ENCODE measurements around the gene CEP63.

CEP63 gene

DNA sequence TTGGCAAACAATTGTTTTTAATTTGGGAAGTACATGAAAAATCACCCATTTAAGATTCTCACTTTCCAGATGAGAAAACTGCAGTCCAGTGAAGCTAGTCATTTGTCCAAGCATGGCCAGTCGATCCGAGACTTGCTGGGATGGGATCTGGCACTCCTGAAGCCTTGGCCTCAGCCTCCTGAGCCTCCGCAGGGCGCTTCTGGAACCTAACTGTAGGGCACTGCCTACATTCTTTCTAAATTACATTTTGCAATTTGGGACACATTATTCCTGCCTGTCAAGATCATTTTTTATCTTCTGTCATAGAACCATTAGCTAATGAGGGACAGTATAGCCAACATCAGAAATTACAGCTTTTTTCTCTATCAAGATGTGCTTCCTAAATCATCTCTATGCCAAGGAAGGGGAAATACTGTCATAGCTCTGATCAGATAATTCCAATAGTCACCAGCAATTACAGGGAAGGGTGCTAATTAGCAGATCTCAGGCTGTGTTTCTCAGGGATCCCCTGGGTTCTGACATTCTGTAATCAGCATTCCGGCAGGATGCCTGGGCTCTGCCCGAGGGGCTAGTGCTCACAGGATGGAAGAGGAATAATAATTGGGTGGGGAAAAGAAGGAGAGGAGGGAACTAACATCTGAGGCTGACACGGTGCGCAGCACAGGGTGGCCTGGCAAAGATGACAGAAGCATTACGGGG, 28.3 kb upstream of the CEP63 start:
- no peak for DNase-seq (ENCODE audit: extremely low spot score)
- POLR2A ChIA-PET: no interaction called here
- TF ChIP-seq, protein P1, sequence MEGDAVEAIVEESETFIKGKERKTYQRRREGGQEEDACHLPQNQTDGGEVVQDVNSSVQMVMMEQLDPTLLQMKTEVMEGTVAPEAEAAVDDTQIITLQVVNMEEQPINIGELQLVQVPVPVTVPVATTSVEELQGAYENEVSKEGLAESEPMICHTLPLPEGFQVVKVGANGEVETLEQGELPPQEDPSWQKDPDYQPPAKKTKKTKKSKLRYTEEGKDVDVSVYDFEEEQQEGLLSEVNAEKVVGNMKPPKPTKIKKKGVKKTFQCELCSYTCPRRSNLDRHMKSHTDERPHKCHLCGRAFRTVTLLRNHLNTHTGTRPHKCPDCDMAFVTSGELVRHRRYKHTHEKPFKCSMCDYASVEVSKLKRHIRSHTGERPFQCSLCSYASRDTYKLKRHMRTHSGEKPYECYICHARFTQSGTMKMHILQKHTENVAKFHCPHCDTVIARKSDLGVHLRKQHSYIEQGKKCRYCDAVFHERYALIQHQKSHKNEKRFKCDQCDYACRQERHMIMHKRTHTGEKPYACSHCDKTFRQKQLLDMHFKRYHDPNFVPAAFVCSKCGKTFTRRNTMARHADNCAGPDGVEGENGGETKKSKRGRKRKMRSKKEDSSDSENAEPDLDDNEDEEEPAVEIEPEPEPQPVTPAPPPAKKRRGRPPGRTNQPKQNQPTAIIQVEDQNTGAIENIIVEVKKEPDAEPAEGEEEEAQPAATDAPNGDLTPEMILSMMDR (IDR thresholded peaks at IDR 0.05; ENCODE audit: control extremely low read depth, extremely low read depth, low read depth, missing control alignments): no peak
- CTCF ChIA-PET: interaction anchor here (1.2 kb wide), 1 partner anchor 11 kb away, joined by 3 read pairs; no protein-coding TSS in a partner anchor

DNA sequence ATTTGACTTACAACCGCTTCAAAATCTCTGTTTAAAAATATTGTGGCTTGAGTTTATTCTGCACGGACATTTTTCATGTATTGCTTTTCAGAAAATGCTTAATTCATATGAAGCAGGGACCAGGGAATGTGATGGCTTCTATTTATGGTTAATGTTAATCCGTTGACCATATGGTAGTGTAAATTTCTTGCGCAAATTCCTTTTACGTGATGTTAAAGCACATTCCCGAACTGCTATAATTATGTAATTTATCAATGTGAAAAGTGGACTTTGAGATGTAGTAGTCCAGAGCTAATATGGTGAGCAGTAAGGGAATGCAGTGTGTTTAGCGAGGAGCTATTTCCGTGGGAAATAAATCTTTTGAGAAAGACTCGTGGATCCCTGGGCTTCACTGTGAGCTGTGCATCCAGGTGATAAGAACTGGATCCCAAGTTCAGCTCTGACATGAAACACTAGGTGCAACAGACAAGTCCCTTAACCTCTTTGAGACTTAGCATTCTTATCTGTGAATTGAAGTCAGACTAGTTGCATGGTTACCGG, 27.4 kb upstream of the CEP63 start:
- TF ChIP-seq, protein P1 (IDR thresholded peaks at IDR 0.05; ENCODE audit: control extremely low read depth, extremely low read depth, low read depth, missing control alignments): no peak
- CTCF ChIA-PET: interaction anchor here (1.2 to 3.8 kb wide), 2 partner anchors 12 to 15 kb away, joined by 3 to 15 read pairs; no protein-coding TSS in a partner anchor
- POLR2A ChIA-PET: no interaction called here
- no peak for DNase-seq (ENCODE audit: extremely low spot score)

DNA sequence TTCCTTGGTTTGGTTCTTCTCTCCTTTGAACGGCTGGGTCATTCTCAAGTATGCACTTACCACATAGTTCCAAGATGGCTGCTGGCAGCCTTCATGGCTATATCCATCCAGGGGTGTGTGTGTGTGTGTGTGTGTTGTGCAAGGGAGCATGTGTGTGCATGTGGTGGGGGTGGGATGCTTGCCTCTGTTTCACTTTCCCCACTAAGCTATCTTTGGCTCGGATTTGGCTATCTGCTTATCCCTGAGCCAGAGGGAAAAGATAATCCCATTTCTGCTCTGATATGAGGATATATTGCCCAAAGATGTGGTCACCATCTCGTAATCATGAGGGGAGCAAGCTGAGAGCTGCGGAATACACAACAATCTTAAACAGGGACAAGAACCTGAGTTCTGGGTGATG, 26.3 kb upstream of the CEP63 start:
- POLR2A ChIA-PET: no interaction called here
- TF ChIP-seq, protein P1 (IDR thresholded peaks at IDR 0.05; ENCODE audit: control extremely low read depth, extremely low read depth, low read depth, missing control alignments): no peak
- DNase-seq (ENCODE audit: extremely low spot score): no peak
- CTCF ChIA-PET: interaction anchor here (1.1 to 3.8 kb wide), 5 partner anchors 9 to 20 kb away, joined by 3 to 15 read pairs (median 3); no protein-coding TSS in a partner anchor

DNA sequence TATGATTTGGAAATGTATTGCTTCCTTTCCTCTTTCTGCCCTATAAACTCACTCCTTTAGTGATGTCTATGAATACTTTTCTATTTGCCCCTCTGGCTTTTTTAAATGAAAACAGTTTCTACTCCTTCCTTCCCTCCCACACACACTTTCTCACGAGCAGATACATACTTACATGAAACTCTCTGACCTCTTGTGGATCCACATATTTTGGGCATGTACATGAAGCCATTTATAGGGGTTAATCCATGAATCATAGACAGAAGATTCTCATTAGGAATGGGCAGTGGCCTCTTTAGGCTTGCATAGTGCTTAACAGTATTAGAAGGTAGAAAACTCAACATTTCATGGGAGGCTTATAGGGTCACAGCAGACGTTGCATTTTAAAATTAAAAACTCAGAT, 24.9 kb upstream of the CEP63 start:
- no peak for DNase-seq (ENCODE audit: extremely low spot score)
- POLR2A ChIA-PET: no interaction called here
- TF ChIP-seq, protein P1 (IDR thresholded peaks at IDR 0.05; ENCODE audit: control extremely low read depth, extremely low read depth, low read depth, missing control alignments): no peak
- CTCF ChIA-PET: interaction anchor here (3.8 kb wide), 1 partner anchor 12 kb away, joined by 15 read pairs; no protein-coding TSS in a partner anchor

DNA sequence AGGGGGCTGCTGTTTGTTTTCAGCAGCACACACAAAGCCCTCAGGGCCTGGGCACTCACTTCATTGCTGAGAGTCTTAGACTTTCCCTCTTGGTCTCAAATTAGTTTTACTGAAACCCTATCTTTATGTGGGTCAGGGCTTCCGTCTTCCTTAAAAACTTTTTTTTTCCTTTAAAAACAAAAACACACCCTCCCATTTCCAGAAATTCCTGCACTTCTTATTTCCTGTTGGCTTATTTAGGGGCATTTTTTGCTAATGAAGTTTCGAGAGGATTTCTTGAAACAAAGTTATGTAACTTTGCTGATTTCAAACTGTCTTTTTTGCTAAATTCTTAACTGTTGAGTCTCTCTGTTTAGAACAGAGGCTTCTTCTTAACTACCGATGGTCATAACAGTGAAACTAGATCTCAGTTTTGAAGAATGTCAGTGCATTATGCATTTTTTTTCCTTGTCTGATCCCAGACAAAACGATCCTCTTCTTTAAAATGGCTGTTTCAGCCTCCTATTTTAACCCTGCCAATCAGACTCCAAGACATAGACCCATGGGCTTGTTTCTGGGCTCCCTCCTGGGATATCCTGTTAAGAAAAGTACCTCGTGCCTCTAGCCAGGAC, 23.4 kb upstream of the CEP63 start:
- POLR2A ChIA-PET: no interaction called here
- TF ChIP-seq, protein P1 (IDR thresholded peaks at IDR 0.05; ENCODE audit: control extremely low read depth, extremely low read depth, low read depth, missing control alignments): no peak
- DNase-seq (ENCODE audit: extremely low spot score): no peak
- CTCF ChIA-PET: interaction anchor here (3.8 kb wide), 1 partner anchor 11 kb away, joined by 15 read pairs; no protein-coding TSS in a partner anchor

DNA sequence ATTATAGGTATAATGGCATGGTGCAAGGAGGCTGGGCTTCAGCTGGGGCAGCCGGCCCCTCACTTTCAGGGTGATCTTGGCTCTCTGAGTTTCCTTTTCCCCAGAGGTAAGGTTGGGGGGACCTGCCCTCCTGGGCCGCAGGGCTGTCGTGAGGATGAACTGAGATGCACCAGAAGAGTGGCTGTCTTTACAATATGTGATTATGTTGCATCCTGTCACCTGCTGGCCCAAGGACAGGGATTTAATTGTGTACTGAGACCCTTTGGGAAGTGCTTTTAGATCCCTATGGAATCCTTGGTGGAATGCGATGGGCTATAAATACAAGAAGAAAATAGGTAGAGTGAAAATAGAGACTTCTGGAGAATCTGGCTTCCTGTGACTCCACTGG, 22.2 kb upstream of the CEP63 start:
- TF ChIP-seq, protein P1 (IDR thresholded peaks at IDR 0.05; ENCODE audit: control extremely low read depth, extremely low read depth, low read depth, missing control alignments): no peak
- ChIA-PET POLR2A (no interaction called here), CTCF (interaction anchor here (1.5 kb wide), 1 partner anchor 12 kb away, joined by 3 read pairs; no protein-coding TSS in a partner anchor)
- DNase-seq (ENCODE audit: extremely low spot score): no peak
